ENCODE data around the gene POC5.
"Not testable (repeated sequence)": the region's sequence is repeated elsewhere in the genome, so short reads cannot be mapped to it uniquely, and the experiment has no call there.

POC5 gene

GRCh38 chr5:75717082-75717922, at the start of gene POC5:
TSS of gene POC5 (minus strand) at chr5:75717437. CDS start at chr5:75712937, 4,500 bp downstream.
- H3K27me3 Mint-ChIP-seq (ENCODE audit: low read depth): peaks cover 3% of the 10 kb centered on the region
- H3K27ac Mint-ChIP-seq: peak within 1 kb of the TSS; percentile 100
- H3K4me1 Mint-ChIP-seq (ENCODE audit: low read depth): peaks cover 30% of the 10 kb centered on the region
- H3K36me3 Mint-ChIP-seq (ENCODE audit: low read depth): peaks cover 25% of the 10 kb centered on the region
- peak within 1 kb of the TSS; percentile 100 for H3K4me3 Mint-ChIP-seq
- no peaks in the 10 kb centered on the region for H3K9me3 Mint-ChIP-seq
- DNase-seq (ENCODE audit: low spot score): peak; percentile 97

DNA sequence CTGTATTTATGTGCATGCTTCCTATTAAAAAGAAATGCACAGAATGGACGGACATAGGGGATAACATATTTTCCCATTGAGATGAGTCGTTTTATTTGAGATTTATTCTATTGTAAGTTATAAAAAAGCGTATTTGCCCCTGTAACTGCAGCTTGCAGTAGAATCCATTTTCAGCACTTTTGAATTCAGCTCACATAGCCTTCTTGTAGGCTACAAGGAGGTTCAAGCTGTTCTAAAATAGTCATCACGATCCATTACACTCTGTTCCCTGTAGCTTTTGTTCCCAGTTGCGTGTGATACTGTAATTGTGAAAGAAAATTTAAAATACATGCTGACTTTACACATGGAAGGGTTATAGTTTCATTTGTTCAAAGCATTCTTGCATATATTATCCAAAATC, 40.9 kb upstream of the POC5 start:
- no peaks in the 10 kb centered on the region for H3K9me3 Mint-ChIP-seq
- H3K4me3 Mint-ChIP-seq: no peak overlapping the region
- H3K36me3 Mint-ChIP-seq (ENCODE audit: low read depth): no peaks in the 10 kb centered on the region
- peaks cover 20% of the 10 kb centered on the region for H3K27me3 Mint-ChIP-seq (ENCODE audit: low read depth)
- no peak for DNase-seq (ENCODE audit: low spot score)
- H3K4me1 Mint-ChIP-seq (ENCODE audit: low read depth): no peaks in the 10 kb centered on the region
- no peak overlapping the region for H3K27ac Mint-ChIP-seq

DNA sequence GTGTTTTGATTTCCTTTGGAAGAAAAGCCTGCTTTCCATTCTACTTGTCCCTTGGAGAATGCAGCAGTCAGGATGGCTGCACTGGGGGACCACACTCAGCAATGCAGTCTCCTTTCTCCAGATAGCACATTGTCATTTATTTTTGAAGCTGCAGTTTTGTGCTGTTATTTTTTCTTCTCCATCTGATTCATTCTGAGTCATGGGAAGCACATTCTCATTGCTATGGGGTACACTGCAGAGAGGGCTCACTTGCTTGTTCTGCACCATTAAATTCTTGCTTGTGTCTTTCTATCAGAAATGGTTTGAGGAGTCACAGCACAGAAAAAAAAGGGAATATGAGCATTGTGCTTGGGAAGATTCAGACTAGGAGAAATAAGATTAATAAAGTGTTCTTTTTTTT, 39.7 kb upstream of the POC5 start:
- Mint-ChIP-seq H3K4me1 (ENCODE audit: low read depth) (no peaks in the 10 kb centered on the region), H3K36me3 (ENCODE audit: low read depth) (no peaks in the 10 kb centered on the region), H3K4me3 (no peak overlapping the region), H3K9me3 (no peaks in the 10 kb centered on the region), H3K27me3 (ENCODE audit: low read depth) (peaks cover 20% of the 10 kb centered on the region), H3K27ac (no peak overlapping the region)
- no peak for DNase-seq (ENCODE audit: low spot score)

DNA sequence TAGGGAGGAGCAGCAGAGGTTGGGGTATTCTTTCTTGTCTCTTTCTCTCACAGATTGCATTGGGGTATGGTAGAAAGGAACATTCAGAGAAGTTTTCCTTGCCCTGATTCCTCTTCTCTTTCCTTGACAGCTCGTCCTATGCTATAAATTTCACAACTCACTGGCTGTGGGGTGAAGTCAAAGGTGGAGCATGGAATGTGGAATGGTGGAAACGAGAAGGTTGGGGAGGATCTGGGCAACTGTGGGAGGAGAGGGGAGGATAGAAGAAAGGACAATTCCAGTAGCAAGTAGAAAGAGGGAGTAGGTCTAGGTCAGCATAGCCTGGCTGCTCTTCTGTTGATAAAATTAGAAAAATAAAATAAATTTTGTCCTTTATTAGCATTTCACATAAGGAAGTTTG, 39.0 kb upstream of the POC5 start:
- no peak overlapping the region for H3K27ac Mint-ChIP-seq

DNA sequence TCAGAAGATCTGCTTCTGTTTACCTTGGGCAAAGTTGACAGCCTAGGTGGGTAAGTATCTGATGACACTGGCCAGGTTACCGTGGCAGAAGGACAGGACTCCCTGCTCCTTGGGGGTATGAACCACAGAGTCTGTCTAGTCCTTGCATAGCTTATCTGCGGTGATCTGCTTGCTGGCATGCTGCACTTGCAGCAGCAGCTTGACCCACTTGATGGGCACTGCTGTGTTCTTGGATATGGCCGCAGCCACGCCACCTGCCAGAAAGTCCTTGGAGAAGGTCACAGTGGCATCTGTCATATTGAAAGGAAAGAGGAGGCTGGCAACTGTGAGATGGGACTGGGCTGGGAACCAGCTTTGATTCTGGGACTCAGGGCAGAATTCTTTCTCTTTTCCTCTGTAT, 35.9 kb upstream of the POC5 start:
- no peak for DNase-seq (ENCODE audit: low spot score)
- Mint-ChIP-seq H3K27me3 (ENCODE audit: low read depth) (peaks cover 21% of the 10 kb centered on the region), H3K36me3 (ENCODE audit: low read depth) (no peaks in the 10 kb centered on the region), H3K4me1 (ENCODE audit: low read depth) (no peaks in the 10 kb centered on the region), H3K9me3 (no peaks in the 10 kb centered on the region), H3K4me3 (no peak overlapping the region), H3K27ac (no peak overlapping the region)

More for the DNA sequence above, 39.0 kb upstream of the POC5 start:
- DNase-seq (ENCODE audit: low spot score): no peak
- Mint-ChIP-seq H3K9me3 (no peaks in the 10 kb centered on the region), H3K36me3 (ENCODE audit: low read depth) (no peaks in the 10 kb centered on the region), H3K27me3 (ENCODE audit: low read depth) (peaks cover 20% of the 10 kb centered on the region), H3K4me3 (no peak overlapping the region), H3K4me1 (ENCODE audit: low read depth) (no peaks in the 10 kb centered on the region)

GRCh38 chr5:75744355-75744754, 27.1 kb upstream of the POC5 start:
- no peak overlapping the region for H3K4me3 Mint-ChIP-seq
- no peak overlapping the region for H3K27ac Mint-ChIP-seq
- H3K36me3 Mint-ChIP-seq (ENCODE audit: low read depth): no peaks in the 10 kb centered on the region
- no peak for DNase-seq (ENCODE audit: low spot score)
- peaks cover 2% of the 10 kb centered on the region for H3K4me1 Mint-ChIP-seq (ENCODE audit: low read depth)
- H3K27me3 Mint-ChIP-seq (ENCODE audit: low read depth): peaks cover 5% of the 10 kb centered on the region
- H3K9me3 Mint-ChIP-seq: no peaks in the 10 kb centered on the region

DNA sequence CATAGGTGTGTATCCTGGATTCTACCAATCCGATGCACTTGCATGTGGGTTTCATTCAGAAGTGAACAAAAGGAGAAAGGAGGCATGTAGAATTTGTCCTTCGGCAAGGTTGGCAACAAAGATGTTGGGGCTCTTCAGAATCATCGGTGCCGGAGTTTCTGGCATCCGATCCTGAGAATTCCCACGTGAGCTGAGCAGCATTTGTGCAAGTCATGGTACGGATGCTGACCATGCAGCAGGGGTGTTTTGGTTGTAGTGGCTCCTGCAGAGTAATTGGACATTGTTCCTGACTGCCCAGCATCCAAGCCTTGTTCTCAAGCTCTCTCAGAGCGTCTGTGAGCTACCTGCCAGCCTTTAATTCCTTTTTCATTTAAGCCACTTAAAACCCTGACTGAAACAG, 19.0 kb upstream of the POC5 start:
- H3K27ac Mint-ChIP-seq: no peak overlapping the region
- no peak for DNase-seq (ENCODE audit: low spot score)
- H3K36me3 Mint-ChIP-seq (ENCODE audit: low read depth): no peaks in the 10 kb centered on the region
- peaks cover 6% of the 10 kb centered on the region for H3K27me3 Mint-ChIP-seq (ENCODE audit: low read depth)
- no peaks in the 10 kb centered on the region for H3K9me3 Mint-ChIP-seq
- no peaks in the 10 kb centered on the region for H3K4me1 Mint-ChIP-seq (ENCODE audit: low read depth)
- no peak overlapping the region for H3K4me3 Mint-ChIP-seq

DNA sequence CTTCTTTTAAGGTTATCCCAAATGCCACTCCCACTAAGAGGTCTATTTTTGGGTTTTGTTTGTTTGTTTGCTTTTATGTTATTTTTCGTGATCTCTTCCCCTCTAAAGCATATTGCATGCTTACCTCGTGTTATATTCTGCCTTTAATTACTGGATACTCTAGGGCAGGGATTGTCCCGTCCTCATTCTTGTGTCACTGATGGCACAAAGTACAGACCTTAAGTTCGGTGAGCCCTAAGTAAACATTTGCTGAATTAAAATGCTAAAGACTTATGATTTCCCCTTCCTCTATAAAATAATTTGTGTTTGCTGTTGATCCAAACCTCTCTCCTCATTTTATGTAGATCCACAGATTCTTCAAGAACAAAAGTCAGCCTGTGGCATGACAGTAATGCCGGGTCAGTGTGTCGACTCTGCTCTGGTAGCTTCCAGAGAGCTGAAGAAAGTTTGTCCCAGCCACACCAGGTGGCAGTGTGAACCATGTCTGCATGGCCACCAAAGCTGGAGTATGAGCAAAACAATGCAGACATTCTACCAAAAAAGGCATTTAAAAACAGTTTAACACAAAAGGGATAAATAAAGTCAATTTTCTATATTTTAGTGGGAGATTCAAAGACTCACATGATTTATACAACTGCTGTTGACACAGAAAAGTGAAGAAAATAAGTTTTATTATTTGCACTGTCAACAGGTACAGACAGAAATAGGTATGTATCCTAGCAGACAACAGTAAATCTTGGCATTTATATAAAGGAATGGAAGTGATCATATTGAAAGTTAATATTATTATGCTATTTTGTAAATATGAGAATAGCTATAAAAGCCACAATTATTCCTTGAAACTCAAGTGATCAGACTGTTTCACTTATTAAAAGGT, 17.9 kb upstream of the POC5 start:
- H3K9me3 Mint-ChIP-seq: no peaks in the 10 kb centered on the region
- no peak for DNase-seq (ENCODE audit: low spot score)
- no peak overlapping the region for H3K27ac Mint-ChIP-seq
- H3K36me3 Mint-ChIP-seq (ENCODE audit: low read depth): no peaks in the 10 kb centered on the region
- H3K4me3 Mint-ChIP-seq: no peak overlapping the region
- H3K4me1 Mint-ChIP-seq (ENCODE audit: low read depth): no peaks in the 10 kb centered on the region
- H3K27me3 Mint-ChIP-seq (ENCODE audit: low read depth): peaks cover 6% of the 10 kb centered on the region

GRCh38 chr5:75733767-75734166, 16.5 kb upstream of the POC5 start:
- no peaks in the 10 kb centered on the region for H3K4me1 Mint-ChIP-seq (ENCODE audit: low read depth)
- no peak overlapping the region for H3K4me3 Mint-ChIP-seq
- H3K36me3 Mint-ChIP-seq (ENCODE audit: low read depth): no peaks in the 10 kb centered on the region
- no peaks in the 10 kb centered on the region for H3K9me3 Mint-ChIP-seq
- peaks cover 6% of the 10 kb centered on the region for H3K27me3 Mint-ChIP-seq (ENCODE audit: low read depth)
- H3K27ac Mint-ChIP-seq: no peak overlapping the region
- no peak for DNase-seq (ENCODE audit: low spot score)

DNA sequence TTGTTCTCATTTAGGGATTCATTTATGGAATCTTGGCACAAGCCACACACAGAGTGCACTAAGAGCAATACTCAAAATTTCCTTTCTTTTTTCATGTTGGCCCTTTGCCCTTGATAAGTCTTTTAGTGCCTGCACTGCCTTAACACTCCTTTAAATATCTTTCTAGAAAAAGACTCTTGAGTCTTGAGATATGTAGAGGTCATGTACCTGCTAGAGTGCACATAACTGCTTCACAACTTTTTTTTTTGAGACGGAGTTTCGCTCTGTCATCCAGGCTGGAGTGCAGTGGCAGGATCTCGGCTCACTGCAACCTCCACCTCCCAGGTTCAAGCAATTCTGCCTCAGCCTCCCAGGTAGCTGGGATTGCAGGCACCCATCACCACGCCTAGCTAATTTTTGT, 14.3 kb upstream of the POC5 start:
- H3K4me3 Mint-ChIP-seq; H3K4me1 Mint-ChIP-seq (ENCODE audit: low read depth); DNase-seq (ENCODE audit: low spot score); H3K27ac Mint-ChIP-seq; H3K36me3 Mint-ChIP-seq (ENCODE audit: low read depth); H3K9me3 Mint-ChIP-seq: not testable (repeated sequence)
- H3K27me3 Mint-ChIP-seq (ENCODE audit: low read depth): peaks cover 14% of the 10 kb centered on the region

- DNase-seq (ENCODE audit: low spot score): no peak
- Mint-ChIP-seq H3K27ac (no peak overlapping the region), H3K9me3 (no peaks in the 10 kb centered on the region), H3K4me1 (ENCODE audit: low read depth) (no peaks in the 10 kb centered on the region), H3K27me3 (ENCODE audit: low read depth) (peaks cover 12% of the 10 kb centered on the region), H3K4me3 (no peak overlapping the region), H3K36me3 (ENCODE audit: low read depth) (no peaks in the 10 kb centered on the region)
Observed at GRCh38 chr5:75729321-75729720, 12.1 kb upstream of the POC5 start.

GRCh38 chr5:75727931-75728330, 10.7 kb upstream of the POC5 start:
- H3K36me3 Mint-ChIP-seq (ENCODE audit: low read depth): no peaks in the 10 kb centered on the region

DNA sequence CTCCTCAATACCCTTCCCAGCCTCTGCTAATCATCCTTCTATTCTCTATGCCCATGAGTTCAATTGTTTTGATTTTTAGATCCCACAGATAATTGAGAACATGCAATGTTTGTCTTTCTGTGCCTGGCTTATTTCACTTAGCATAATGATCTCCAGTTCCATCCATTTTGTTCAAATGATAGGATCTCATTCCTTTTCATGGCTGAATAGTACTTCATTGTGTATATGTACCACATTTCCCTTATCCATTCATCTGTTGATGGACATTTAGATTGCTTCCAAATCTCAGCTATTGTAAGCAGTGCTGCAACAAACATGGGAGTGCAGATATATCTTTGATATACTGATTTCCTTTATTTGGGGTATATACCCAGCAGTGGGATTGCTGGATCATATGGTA, 9.0 kb upstream of the POC5 start:
- not testable (repeated sequence) for DNase-seq (ENCODE audit: low spot score); H3K4me1 Mint-ChIP-seq (ENCODE audit: low read depth); H3K4me3 Mint-ChIP-seq; H3K27ac Mint-ChIP-seq; H3K9me3 Mint-ChIP-seq; H3K36me3 Mint-ChIP-seq (ENCODE audit: low read depth)
- peaks cover 16% of the 10 kb centered on the region for H3K27me3 Mint-ChIP-seq (ENCODE audit: low read depth)

More at GRCh38 chr5:75727931-75728330, 10.7 kb upstream of the POC5 start:
- Mint-ChIP-seq H3K4me3 (no peak overlapping the region), H3K9me3 (no peaks in the 10 kb centered on the region), H3K27ac (no peak overlapping the region), H3K4me1 (ENCODE audit: low read depth) (no peaks in the 10 kb centered on the region), H3K27me3 (ENCODE audit: low read depth) (peaks cover 16% of the 10 kb centered on the region)
- no peak for DNase-seq (ENCODE audit: low spot score)

DNA sequence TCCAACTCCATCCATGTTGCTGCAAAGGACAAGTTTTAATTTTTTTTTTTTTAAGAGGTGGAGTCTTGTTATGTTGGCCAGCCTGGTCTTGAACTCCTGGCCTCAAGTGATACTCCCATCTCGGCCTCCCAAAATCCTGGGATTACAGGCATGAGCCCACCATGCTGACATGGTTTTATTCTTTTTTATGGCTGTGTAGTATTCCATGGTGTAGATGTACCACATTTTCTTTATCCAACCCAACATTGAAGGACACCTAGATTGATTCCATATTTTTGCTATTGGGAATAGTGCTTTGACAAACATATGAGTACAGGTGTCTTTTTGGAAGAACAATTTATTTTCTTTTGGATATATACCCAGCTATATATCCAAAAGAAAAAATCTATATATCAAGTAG, 6.1 kb upstream of the POC5 start:
- H3K36me3 Mint-ChIP-seq (ENCODE audit: low read depth): no peaks in the 10 kb centered on the region
- no peak for DNase-seq (ENCODE audit: low spot score)
- no peak overlapping the region for H3K4me3 Mint-ChIP-seq
- no peaks in the 10 kb centered on the region for H3K4me1 Mint-ChIP-seq (ENCODE audit: low read depth)
- peaks cover 3% of the 10 kb centered on the region for H3K9me3 Mint-ChIP-seq
- peaks cover 18% of the 10 kb centered on the region for H3K27me3 Mint-ChIP-seq (ENCODE audit: low read depth)
- H3K27ac Mint-ChIP-seq: no peak overlapping the region
